Pulmonary artery endothelial cell (primary cell): ENCODE measurements around the gene PBX2. TPM values are rescaled to one million over a fixed set of nuclear protein-coding genes. Genes with fewer than 3 reads are reported as not detected.
"Not testable (repeated sequence)": the region's sequence is repeated elsewhere in the genome, so short reads cannot be mapped to it uniquely, and the experiment has no call there.

ENCODE experiments used
- DNase-seq: peaks from one replicate; pipeline ENCODE4 v3.0.0-alpha.2; 2011; ENCODE audit warnings: low read depth, low spot score
- total RNA-seq: library from RNA; depleted of rRNA; stranded (reverse); fragments of >200 nt; gene quantifications from 2 replicates; pipeline ENCODE4 v1.2.3, GENCODE V29; 2014

PBX2 gene
- total RNA-seq, 1 donor from 2014 or later: 48.7 TPM

GRCh38 chr6:32187725-32188380 is 2.1 kb downstream of the PBX2 start:
- DNase-seq: not testable (repeated sequence)

DNA sequence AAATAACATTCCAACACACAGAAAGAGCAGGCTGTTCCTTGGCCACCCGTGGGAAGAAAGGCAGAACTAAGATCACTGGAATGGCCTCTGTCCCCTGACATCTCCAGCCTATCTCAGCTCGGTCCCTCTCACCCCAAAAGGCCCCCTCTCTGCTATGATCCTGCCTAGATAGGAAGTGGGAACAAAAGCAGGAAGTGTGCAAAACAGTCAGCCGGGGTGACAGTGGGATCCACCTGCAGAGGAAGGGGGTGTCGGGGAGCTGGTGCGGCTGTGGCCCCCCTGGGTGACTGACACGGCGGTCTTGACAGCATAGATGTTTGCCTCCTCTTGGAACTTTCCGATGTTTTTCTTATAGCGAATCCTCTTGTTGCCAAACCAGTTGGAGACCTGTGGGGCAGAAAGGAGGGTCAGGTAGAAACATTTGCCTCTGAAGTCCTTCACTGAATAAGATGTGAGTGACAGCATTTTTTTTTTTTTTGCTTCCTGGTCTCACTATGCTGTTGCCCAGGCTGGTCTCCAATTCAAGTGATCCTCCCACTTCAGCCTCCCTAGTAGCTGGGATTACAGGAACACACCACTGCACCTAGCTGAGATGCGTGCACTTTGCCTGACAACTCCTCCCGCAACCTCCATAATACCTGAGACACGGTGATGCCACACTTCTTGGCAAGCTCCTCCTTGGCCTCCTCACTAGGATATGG is 2.8 kb downstream of the PBX2 start:
- DNase-seq: no peak

- not testable (repeated sequence) for DNase-seq
Measured at GRCh38 chr6:32186151-32186840, 3.7 kb downstream of the PBX2 start.

- not testable (repeated sequence) for DNase-seq
Measured at GRCh38 chr6:32185681-32186131, 4.3 kb downstream of the PBX2 start.

DNA sequence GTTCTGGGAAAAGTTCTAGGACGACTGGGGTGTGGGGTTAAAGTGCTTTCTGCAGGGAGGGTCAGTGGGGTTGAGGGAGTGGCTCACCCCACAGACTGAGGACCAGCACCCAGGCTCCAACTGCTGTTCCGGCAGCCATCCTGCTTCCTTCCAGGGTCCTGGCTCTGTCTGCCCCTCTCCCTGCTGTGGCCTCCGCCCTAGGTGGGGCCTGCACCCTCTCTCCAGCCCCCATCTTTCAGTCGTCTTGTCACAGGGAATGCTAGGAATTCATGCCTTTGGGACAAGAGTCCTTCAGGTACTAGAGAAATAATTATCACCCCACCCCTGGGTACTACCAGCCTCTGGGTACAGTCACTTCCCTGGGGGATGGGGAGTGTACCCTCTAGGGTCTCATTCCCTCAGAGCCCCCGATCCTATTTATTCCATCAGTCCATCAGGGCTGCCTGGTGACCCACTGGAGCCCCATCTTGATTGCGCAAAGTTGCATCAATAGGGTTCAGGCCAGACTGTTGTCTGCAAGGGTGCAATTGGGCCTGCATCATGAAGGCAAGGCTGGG is 5.8 kb downstream of the PBX2 start, which contains the start of gene AGER:
Gene AGER, minus strand, starts transcription at position 170 of the 557 bp plus-strand sequence. Its CDS starts 31 bp downstream, at position 139.
- DNase-seq: no peak

DNA sequence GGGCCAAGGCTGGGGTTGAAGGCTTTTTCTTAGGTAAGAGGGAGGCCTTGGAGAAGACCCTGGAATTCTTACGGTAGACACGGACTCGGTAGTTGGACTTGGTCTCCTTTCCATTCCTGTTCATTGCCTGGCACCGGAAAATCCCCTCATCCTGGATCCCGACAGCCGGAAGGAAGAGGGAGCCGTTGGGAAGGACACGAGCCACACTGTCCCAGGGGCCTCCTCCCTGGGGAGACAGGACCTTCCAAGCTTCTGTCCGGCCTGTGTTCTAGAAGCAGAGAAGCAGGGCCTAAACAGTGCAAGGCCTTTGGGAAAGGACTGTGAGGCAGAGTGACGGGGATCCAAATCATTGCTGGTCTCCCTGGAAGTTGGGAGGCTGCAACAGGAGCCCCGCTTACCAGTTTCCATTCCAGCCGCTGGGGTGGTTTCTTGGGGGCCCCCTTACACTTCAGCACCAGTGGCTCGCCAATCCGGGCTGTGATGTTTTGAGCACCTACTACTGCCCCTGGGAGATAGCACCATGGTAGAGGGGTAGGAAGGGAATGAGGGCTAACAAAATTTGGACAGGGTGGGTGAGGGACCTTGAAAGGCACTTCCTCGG is 6.4 kb downstream of the PBX2 start:
- DNase-seq: no peak

DNA sequence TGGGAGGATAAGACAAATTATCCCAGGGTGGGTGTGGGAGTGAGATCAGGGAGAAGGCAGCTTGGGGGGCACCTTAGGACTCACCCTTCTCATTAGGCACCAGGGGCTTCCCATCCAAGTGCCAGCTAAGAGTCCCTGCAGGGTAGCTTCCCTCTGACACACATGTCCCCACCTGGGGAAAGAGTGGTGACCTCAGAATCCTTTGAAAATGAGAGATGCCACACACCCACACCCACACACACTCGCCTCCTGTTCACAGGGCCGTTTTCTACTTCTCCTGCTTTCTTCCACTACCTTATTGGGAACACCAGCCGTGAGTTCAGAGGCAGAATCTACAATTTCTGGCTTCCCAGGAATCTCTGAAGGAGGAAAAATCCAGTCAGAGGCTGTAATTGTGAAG is 7.0 kb downstream of the PBX2 start:
- DNase-seq: no peak

DNA sequence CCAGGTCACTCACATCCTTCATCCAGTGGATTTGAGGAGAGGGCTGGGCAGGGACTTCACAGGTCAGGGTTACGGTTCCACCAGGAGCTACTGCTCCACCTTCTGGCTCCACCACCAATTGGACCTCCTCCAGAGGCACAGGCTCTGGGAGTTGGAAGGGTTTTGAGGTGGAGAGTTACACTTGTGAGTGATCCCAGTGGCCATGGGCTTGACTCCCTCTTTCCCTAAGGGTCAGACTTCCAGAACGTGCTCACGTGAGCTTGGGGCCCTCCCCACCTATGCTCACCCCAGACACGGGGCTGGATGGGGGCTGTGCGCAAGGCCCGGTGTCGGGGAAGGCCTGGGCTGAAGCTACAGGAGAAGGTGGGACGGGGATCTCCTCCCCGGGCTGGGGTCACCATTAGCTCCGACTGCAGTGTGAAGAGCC is 7.4 kb downstream of the PBX2 start:
- no peak for DNase-seq

- no peak for DNase-seq
Measured at GRCh38 chr6:32181915-32182529, 8.0 kb downstream of the PBX2 start.

DNA sequence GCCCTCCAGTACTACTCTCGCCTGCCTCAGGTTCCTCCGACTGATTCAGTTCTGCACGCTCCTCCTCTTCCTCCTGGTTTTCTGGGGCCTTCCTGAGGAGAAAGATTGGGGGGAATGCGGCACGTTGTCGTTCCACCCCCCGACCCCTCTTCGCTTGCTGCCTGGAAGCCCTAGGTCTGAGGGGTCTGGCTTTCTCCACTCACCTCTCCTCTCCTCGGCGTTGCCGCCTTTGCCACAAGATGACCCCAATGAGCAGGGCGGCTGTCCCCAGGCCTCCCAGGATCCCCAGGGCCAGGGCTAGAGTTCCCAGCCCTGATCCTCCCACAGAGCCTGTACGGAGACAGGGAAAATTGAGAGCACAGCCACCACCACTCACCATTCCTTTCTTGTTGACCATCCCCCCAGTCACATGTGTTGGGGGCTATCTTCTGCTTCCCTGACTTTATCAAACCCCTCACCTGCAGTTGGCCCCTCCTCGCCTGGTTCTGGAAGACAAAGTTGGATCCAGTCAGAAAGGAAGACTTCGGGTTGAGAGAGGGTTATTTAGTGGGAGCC is 8.8 kb downstream of the PBX2 start:
- DNase-seq: no peak

GRCh38 chr6:32179766-32180405 is 10.1 kb downstream of the PBX2 start:
- no peak for DNase-seq

DNA sequence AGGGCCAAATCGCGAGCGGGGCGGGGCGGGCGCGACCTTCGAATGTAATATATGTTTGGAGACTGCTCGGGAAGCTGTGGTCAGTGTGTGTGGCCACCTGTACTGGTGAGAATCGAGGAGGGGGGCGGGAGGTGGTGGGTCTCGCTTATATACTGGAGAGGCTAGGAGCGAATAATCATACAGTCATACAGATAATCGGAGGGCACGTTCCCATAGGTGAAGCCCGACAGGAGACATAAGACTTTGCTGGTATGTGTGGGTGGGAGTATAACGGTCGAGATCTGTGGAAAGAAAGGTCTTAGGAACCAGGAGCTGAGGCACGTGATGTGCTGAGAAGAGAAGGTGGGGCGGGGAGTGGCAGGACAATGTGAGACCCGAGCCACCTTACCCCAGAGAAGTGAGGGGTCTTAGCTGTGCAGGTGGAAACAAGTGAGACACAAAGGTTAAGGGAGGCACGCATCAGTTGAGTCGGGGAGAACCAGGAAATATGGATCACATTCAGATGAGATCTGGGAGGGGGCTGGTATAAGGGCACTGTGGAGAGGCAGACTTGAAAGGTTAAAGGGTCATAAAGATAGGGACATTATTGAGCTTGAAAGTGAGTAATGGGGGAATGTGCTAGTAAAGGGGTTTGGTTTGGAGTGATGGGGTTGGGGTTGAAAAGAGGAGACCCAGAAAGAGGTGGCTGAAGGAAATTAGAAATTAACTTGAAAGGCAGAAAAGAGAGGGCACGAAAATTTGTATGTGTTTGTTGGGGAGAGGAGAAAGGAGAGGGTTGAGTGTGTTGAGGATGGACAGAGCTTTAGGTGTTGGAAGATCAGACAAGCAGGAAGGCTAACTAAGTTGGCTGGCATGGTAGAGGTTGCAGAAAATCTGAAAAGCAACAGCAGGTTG is 11.2 kb downstream of the PBX2 start:
- DNase-seq: no peak

DNA sequence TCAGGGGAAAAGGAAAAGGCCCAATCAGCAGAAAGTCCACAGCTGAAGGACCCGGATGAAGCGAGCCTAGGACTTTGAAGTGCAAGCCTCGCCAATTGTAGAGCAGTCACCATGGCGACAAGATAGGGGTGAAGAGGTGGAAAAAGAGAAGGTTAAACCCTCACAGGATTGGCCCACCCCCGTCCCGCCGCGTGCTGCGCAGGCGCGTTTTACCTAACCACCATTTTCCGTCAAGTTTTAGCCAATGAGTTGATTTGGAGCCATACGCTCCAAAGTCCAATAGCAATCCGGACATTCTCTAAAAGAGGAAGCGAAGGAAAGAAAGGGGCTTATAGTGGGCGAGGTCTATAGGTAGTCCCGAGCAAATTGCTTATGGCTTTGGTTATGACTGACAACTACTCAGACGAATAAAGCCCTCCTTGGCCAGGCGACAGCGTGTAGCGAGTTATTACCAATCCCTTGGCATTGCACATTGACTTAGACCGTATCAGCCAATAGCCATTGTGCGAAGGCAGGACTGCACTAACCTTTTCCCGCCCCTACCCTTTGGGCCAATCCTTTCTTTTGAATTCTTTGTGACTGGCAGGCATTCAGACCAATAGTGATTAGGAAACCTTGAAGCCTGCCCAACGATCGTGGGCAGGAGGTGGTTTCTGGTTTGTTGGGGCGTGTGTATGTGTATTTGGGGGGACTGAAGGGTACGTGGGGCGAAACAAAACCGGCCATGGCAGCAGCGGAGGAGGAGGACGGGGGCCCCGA is 12.0 kb downstream of the PBX2 start, which contains the start of gene RNF5:
Gene RNF5, plus strand, starts transcription at position 618 of the 759 bp plus-strand sequence. Its CDS starts 107 bp downstream, at position 725.
- DNase-seq: peak; percentile 100

- no peak for DNase-seq
Measured at GRCh38 chr6:32177183-32177787, 12.7 kb downstream of the PBX2 start.

- no peak for DNase-seq
Measured at GRCh38 chr6:32176476-32177182, 13.4 kb downstream of the PBX2 start.

- peak; percentile 89 for DNase-seq
Measured at GRCh38 chr6:32175711-32176475, 14.1 kb downstream of the PBX2 start, which contains the start of gene AGPAT1. TSS of gene AGPAT1 (minus strand) at chr6:32176084. CDS start at chr6:32171496, 4,588 bp downstream.
